ENCODE data around the gene METTL25.
A peak's percentile ranks its signal among the peaks of the same experiment; 100 is the strongest.

The METTL25 gene

DNA sequence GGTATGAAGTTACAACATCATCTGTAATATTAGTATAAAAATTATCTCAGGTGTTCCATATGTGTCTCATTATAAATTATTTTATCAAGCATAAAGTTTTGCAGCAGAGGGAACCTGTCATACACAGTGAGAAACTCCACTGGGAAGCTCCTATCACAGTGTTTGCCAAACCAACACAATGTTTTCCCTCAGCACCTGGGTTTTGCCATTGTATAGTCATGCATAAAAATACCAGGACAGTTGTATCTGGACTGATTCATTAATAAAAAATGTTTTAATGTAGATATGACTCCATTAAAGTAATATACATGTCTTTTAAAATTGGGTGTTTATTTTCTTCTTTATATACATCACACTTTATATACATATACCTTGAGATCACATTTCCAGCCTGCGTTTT, 56.6 kb downstream of the METTL25 start:
- TF ChIP-seq, protein P1, sequence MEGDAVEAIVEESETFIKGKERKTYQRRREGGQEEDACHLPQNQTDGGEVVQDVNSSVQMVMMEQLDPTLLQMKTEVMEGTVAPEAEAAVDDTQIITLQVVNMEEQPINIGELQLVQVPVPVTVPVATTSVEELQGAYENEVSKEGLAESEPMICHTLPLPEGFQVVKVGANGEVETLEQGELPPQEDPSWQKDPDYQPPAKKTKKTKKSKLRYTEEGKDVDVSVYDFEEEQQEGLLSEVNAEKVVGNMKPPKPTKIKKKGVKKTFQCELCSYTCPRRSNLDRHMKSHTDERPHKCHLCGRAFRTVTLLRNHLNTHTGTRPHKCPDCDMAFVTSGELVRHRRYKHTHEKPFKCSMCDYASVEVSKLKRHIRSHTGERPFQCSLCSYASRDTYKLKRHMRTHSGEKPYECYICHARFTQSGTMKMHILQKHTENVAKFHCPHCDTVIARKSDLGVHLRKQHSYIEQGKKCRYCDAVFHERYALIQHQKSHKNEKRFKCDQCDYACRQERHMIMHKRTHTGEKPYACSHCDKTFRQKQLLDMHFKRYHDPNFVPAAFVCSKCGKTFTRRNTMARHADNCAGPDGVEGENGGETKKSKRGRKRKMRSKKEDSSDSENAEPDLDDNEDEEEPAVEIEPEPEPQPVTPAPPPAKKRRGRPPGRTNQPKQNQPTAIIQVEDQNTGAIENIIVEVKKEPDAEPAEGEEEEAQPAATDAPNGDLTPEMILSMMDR (IDR thresholded peaks at IDR 0.05; ENCODE audit: low read depth, low read length) = no peak
- peak in 1 of 2 donors; percentile 43 for DNase-seq (ENCODE audit: low read depth in 2 of 2)

GRCh38 chr12:82415402-82415801, 57.1 kb downstream of the METTL25 start:
- DNase-seq (ENCODE audit: low read depth in 2 of 2) = peak in 1 of 2 donors; percentile 60
- TF ChIP-seq, protein P1 (IDR thresholded peaks at IDR 0.05; ENCODE audit: low read depth, low read length) = no peak
- no peak overlapping the region for H3K4me3 ChIP-seq (replicated peaks in 1 of 2; ENCODE audit: low read depth in 2 of 2, low read length in 2 of 2)

More for the DNA sequence above, 56.6 kb downstream of the METTL25 start:
- no peak overlapping the region for H3K4me3 ChIP-seq (replicated peaks in 1 of 2; ENCODE audit: low read depth in 2 of 2, low read length in 2 of 2)

GRCh38 chr12:82425241-82425640, 66.9 kb downstream of the METTL25 start:
- peak; percentile 45 to 66 for DNase-seq (ENCODE audit: low read depth in 2 of 2)

GRCh38 chr12:82426081-82426480, 67.8 kb downstream of the METTL25 start:
- TF ChIP-seq, protein P1 (IDR thresholded peaks at IDR 0.05; ENCODE audit: low read depth, low read length) = no peak
- no peak for DNase-seq (ENCODE audit: low read depth in 2 of 2)
- no peak overlapping the region for H3K4me3 ChIP-seq (replicated peaks in 1 of 2; ENCODE audit: low read depth in 2 of 2, low read length in 2 of 2)

More at GRCh38 chr12:82425241-82425640, 66.9 kb downstream of the METTL25 start:
- TF ChIP-seq, protein P1 (IDR thresholded peaks at IDR 0.05; ENCODE audit: low read depth, low read length) = no peak
- H3K4me3 ChIP-seq (replicated peaks in 1 of 2; ENCODE audit: low read depth in 2 of 2, low read length in 2 of 2) = no peak overlapping the region

DNA sequence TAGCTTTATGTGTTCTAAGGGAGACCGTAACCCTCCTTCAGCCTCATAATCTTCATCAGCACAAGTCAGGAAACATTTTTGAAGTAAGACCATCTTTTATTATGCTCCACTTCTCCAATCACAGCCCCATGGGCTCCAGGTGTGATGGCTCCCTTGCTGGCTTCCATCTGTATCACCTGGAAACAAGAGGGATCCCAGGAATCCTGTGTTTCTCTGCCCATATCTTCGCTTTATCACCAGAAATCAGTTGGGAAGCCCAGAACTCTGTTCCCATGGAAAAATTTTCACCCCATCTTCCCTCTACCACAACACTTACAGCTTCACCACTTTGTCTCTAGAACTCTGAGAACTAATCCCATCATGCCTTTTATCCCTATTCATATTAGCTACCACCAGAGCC, 68.3 kb downstream of the METTL25 start:
- TF ChIP-seq, protein P1 (IDR thresholded peaks at IDR 0.05; ENCODE audit: low read depth, low read length) = no peak
- no peak for DNase-seq (ENCODE audit: low read depth in 2 of 2)
- H3K4me3 ChIP-seq (replicated peaks in 1 of 2; ENCODE audit: low read depth in 2 of 2, low read length in 2 of 2) = no peak overlapping the region

DNA sequence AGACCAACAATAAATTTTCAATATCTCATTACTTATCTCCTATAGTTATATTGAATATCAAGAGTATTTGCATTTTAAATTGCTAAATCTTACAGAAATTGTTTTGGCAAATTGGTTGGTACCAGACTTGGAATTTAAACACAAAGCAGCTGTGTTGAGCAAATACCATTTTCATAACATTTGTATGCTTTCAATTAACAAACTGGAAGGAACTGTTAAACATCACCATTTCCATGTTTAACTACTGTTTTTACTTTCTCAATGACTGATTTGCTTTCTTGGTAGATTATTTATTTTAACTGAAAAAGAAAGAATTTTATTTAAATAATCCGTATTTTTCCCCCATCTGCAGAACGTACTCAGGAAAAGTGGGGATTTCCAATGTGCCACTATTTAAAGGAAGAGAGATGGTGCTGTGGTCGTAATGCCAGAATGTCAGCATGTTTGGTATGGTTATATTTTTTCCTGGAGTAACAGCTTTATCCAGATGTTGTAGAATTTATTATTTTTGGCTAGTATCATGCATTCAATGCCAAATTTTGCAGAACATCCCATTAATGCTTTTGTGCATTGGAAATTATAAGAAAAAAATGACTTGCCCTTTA, 72.3 kb downstream of the METTL25 start:
- no peak for DNase-seq (ENCODE audit: low read depth in 2 of 2)
- H3K4me3 ChIP-seq (replicated peaks in 1 of 2; ENCODE audit: low read depth in 2 of 2, low read length in 2 of 2) = no peak overlapping the region
- TF ChIP-seq, protein P1 (IDR thresholded peaks at IDR 0.05; ENCODE audit: low read depth, low read length) = no peak
